ENCODE results near the gene ROM1.

ROM1 gene

GRCh38 chr11:62588966-62589637 is 24.0 kb upstream of the ROM1 start:
- DNase-seq: no peak

GRCh38 chr11:62591448-62592145 is 21.5 kb upstream of the ROM1 start, which contains the start of gene TUT1:
Gene TUT1, minus strand, starts transcription at chr11:62591523. Its CDS starts 38 bp downstream, at chr11:62591485.
- peak; percentile 89 for DNase-seq

- DNase-seq: no peak
Observed at GRCh38 chr11:62592146-62592815, 20.8 kb upstream of the ROM1 start.

DNA sequence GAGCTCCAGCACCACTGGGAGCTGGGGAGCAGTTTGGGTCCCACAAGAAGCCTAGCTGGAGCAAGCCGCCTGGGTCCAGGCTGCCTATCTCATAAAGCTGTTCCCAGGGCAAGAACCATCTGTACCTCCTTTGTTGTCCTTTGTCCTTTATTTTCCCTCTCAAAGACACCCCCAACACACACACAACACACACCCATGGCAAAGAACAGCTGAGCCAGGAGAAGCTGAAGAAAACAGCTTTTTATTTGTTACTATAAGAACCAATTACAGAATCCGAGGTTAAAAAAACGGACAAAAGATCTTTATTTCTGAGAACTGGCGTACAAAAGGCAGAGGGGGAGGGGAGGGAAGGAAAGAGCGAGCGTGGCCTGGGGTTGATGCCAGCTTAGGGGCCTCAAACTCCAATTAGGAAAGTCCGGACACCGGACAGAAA is 20.1 kb upstream of the ROM1 start:
- DNase-seq: no peak

DNA sequence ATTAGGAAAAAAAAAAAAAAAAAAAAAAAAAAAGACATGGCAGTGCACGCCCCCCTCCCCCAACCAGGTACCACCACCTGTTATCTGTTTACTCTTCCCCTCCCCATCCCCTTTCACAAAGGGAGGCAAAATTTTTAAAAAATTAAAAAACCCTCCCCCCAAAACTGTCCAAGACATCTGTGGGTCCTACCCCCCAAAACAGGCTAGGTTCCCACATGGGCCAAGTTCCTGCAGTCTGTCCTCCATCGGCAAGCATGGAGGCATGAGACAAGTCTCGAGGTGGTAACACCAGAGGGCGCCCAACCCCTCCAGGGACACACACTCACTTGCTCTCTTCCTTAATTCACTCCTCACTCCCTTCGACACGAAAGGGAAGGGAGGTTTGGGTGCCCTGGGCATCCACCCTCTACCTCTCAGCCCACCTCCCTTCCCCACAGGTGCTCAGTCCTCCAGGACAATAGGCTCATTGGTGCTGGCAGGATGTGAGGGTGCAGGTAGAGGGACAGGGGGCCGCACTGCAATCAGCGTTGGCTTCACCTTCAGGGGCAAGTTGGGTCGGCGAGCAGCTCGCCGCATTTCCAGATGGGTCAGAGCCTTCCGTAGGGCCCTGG is 19.5 kb upstream of the ROM1 start:
- DNase-seq: peak; percentile 69

DNA sequence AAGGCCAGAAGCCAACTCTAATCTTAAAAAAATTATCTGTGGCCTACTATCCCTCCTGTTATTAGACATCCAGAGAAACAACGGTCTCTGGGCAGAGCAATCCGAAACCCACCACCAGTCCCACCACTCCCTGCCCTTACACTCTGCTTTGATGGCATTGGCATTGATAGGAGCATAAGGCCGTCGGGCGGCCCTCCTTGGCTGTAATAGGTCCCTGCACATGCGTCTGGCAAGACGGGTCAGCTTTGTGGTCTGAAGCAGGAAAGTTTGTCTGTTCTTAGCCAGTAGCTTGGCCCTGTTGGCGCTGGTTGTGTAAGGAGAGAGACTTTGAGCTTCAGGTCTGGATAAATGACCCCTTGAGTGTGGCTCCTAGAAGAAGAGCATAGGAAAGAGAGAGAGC is 17.9 kb upstream of the ROM1 start:
- no peak for DNase-seq

DNA sequence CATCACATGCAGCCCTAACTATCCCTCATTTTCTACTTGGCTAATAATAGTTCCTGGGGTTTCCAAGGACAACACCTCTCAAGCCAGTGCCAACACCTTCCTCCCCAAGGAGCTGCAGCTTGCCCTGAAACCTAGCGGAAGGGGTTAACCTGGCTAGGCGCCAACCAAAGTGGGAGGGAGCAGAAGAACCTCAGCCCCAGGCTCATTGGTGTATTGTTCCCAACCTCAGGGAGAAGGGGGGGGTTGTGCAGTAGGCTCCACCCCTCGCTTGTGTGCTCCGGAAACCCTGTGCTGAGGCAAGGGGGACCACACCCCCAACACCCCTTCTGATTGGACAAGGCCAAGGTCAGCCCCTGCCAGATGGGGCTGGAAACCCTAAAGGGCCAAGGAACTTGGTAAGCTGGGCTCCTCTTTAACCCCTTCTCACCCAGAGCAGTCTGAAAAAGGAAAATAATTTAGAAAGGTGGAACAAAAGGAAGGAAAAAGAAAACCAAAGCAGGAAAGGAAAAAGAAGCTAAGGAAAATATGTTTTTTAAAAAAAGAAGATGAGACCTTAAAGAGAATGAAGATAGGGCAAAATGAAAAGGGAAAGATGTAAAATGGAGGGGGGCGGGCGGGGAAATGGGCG is 13.9 kb upstream of the ROM1 start:
- DNase-seq: peak; percentile 89

DNA sequence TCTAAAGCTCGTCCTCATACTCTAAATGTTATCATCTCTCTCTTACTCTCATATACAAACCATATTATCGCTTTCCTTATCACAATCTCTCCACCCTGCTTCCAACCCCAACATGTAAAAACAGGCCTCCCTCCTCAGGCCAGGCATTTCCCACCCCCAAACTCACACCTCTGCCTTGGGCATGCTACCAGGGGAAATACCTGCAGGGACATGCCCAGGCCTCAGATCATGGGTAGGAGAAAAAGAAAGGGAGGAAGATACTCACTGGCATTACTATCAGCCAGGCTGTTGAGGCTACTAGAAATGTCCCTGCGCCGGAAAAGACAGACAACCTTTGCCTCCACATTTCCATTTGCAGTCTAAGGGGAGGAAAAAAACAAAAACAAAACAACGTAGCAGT is 13.2 kb upstream of the ROM1 start:
- no peak for DNase-seq

GRCh38 chr11:62600367-62601121 is 12.5 kb upstream of the ROM1 start:
- no peak for DNase-seq

- peak; percentile 37 for DNase-seq
Observed at GRCh38 chr11:62601122-62601371, 12.0 kb upstream of the ROM1 start.

DNA sequence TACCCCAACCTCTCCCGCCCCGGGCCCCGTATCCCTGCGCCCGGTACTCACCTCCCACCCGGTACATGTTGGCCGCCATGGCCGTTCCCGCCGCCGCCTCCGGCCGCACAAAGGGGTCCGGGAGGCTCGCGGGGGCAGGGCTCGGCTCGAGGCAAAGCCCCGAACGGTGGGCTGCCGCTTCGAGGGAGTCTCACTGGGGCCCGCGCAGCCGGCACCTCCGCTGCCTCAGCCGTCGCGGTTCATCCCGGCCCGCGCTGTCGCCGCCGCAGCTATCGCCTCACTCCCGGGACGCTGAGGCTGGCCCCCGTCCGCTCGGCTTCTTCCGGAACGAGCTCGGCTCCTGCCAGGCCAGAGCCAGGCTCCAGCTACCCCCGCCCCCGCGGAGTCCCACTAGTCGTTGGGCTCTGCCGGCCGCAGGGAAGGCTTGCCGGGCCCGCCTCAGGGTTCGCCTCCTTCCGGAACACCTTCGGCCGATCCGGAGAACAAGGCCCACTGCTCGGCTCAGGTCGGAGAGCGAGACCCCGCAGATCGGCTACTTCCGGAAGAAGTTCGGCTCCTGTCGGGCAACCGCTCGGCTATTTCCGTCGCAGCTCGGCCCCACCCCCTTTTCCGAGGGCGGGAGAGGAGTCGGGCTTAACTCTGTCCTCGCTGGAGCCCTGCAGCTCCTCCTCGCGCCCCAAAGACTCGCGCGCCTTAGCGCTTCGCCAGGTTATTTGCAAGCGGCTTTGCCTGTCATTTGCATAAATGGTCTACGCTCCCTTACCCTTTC is 11.5 kb upstream of the ROM1 start, which contains the start of gene MTA2:
MTA2 (minus strand) TSS at position 494 of the 769 bp plus-strand sequence; CDS start at position 79, 415 bp downstream.
- peak; percentile 99 for DNase-seq

DNA sequence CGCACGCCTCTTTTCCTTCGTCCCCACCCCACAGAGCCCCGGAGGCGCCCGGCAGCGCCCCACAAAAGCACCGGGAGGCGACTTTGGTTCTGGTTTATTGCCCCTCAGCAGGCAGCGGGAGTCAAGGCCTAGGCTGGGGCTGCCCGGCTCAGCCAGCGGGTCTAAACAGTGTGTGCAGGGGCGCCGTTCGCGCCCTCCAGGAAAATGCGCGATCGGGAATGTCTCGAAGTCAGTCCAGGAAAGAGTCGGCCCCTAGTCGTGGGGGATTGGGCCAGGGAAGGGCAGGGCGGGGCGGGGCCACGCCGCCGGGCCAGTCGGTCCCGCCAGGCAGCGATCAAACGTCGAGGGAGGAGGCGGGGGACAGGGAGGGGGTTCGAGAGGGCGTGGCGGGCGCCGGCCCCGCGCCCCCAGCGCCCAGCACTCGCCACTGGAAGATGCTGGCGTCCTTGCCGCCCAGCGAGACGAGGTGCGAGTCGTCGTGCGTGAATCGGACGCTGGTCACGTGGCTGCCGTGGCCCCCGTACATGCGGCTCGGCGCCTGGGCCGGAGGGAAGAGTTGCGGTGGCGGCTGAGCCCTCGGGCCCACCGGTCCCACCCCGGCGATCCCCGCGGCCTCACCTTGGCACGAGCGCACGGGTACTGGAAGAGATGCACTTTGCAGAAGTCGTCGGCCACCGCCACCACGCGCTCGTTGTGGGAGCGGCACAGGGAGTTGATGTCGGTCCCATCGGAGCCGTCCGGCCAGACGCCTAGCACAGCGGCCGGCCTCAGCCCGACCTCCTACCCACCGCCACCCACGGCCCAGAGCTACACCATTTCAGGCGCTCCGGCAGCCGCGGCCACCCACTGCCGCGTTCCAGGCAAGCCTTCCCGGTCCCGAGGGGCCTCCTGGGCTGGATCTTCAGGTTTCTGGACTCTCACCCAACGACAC is 10.7 kb upstream of the ROM1 start:
- no peak for DNase-seq

DNA sequence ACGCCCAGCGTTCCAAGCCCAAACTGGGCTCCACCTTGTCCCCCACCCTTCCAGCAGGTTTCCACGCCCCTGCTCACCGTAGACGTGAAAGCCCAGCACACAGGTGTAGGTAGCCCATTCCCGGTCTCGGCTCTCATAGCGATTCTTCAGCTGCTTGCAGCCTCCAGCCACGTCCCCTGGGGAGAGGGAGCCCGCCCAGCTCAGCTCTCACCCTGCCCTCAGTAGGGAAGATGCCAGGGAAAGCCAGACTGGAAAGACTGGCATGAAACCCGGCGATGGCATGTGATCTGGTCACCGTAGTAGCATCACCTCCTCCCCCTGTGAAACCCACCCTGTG is 10.0 kb upstream of the ROM1 start:
- no peak for DNase-seq

DNA sequence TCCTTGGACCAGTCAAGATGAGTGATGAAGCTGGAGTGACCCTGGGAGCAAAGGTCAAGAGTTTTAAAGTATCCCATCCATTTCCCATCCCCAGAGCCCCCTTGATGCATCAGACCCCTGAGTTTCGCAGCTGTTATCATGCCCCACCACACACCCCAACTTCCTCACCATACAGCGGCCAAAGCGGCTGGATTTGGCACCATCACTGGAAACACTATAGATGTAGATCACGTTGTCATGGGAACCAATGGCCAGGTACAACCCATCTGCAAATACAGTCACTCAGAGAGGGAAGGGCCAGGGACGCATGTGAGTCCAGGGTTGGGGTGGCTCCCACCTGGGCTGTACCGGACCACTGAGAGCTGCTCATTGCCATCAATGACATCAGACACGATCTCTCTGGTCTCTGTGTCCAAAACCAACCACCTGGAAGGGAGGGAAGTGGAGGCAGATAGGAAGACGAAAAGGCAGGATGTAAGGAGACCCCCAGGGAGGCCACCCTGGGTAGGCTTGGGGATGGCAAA is 9.2 kb upstream of the ROM1 start:
- DNase-seq: no peak

- DNase-seq: no peak
Observed at GRCh38 chr11:62604460-62605120, 8.5 kb upstream of the ROM1 start.

DNA sequence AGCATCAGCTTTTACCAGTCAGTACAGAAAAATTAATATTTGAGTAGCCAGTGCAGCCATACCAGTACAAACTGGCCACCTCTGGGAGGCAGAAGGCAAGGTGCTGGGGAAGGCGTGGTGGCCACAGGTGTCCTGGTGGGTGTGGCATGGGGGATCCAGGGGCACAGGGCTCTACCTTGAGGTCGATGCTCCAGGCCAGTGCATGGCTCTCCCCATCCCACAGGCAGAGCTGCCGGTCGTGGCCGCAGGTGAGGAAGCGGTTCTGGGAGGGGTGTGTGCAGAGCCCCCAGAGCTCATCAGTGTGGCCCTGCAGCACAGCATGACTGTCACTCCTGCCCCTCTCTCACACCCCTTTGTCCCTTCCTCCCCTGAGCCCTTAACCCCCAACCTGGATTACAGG is 7.6 kb upstream of the ROM1 start:
- DNase-seq: no peak

- DNase-seq: no peak
Observed at GRCh38 chr11:62605902-62606301, 7.2 kb upstream of the ROM1 start.

- no peak for DNase-seq
Observed at GRCh38 chr11:62607714-62608113, 5.3 kb upstream of the ROM1 start.

GRCh38 chr11:62608776-62609175 is 4.3 kb upstream of the ROM1 start:
- DNase-seq: no peak

- DNase-seq: no peak
Observed at GRCh38 chr11:62610403-62610802, 2.7 kb upstream of the ROM1 start.

Measured in T-helper 9 cell (primary cell).